Gastroesophageal sphincter (tissue), 3 donors: Measurements from ENCODE around the gene ST6GALNAC3.

Source experiments
- CTCF ChIP-seq, 4 experiments: fragments of 200-600 bp in 2 of 4; fragments of 450-650 bp in 2 of 4; sonication (generic) in 1 of 4; IDR thresholded peaks; one replicate each; pipeline ENCODE4 v1.5.1; 2017 to 2019; ENCODE audit warnings: antibody characterized with exemption in 4 of 4, mild to moderate bottlenecking in 2 of 4, moderate library complexity in 2 of 4
- POLR2AphosphoS5 ChIP-seq: sonication (generic); formaldehyde crosslinking; IDR thresholded peaks from one replicate; pipeline ENCODE4 v1.6.1; 2017; ENCODE audit warnings: antibody characterized with exemption

DNA sequence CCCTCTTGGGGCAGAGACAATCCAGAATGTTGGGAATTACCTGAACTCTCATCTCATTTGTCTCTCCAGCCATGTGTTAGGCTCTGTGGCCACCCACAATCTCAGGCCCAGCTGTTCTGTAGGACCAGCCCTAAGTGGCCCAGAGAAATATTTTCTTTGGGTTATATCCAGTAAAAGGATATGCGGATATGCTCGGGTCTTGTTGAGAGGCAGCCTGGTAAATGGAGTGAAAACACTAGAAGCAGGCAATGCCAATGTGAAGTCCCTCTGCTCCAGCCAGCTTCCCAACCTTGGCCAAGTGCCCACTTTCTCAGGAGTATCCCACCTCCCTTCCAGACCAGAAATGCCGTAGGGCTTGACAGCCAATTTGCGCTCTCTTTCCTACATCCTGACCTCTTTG is 192.2 kb downstream of the ST6GALNAC3 start:
- TF ChIP-seq CTCF (IDR thresholded peaks at IDR 0.05) (no peak), POLR2AphosphoS5 (no peak)
